ENCODE data around the gene RMP24.
"Not testable (repeated sequence)": the region's sequence is repeated elsewhere in the genome, so short reads cannot be mapped to it uniquely, and the experiment has no call there.

RMP24 gene

DNA sequence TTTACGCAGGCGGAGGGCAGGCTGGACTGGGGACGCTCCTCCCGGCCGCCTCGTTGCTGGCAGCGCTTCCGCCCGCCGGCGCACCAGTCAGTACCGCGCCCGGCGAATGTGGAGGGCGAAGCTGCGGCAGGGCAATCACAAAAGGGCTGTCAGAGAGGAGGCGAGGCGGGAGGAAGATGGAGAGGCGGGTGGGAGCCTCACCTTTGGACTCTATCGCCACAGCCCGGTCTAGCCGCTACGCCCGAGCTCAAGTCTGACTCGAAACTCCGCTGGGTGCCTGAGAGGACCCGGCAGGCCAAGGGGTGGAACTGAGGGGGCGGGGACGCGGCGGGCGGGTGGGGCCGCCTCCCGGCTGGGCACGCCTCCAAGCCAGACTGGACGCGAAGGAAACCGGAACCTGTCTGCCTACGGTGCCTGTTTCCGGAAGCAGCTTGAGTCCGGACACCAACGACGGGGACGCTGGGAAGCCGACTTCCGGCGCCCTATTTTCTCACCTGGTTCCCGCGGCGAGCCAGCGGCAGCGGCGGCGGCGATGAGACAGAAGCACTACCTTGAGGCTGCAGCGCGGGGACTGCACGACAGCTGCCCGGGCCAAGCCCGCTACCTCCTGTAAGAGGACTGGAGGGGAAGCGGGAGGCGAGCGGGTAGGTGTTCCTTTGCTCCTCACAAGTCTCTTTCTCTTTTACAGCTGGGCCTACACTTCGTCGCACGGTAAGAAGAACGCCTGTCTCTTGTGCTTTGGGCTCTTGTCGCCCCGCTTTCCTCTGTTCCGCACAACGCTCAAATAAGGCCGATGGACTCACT, at the start of gene RMP24:
Gene RMP24 (plus strand): TSS at position 483 of the 804 bp plus-strand sequence.
- peak; percentile 82 for DNase-seq

DNA sequence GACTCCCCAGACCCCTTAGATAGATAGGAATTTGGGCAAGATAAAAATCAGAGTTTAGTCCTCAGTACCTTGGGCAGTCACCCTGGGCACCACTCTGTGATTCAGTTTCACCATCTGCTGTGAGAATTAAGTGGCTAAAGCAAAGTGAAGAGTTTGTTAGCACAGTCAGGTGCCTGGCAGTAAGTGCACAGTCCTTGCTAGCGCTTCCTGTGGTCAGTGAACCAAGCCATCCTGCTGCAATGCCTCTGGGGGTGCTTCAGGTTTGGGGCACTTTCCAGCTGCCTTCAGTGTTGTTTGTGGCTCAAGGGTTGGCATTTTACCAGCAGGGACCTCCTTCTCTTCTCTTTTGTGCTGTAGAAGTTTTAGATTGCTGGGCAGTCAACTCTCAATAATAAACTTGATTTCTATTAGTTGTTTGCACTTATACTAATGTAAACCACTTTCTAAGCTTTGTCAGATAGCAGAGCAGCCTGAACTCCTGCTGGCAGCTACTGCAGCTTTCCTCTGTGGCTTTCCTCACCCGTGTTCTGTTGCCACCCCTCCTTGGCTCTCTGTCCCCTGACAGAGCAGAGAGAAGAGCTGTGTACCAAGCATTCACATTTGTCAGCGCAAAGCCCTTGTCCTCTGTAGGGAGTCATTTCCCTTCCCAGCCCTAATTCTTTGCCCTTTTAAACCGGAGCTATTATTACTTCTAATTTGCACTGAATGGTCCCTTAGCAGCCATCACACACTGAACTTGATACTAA, 48.4 kb upstream of the RMP24 start:
- DNase-seq: no peak

DNA sequence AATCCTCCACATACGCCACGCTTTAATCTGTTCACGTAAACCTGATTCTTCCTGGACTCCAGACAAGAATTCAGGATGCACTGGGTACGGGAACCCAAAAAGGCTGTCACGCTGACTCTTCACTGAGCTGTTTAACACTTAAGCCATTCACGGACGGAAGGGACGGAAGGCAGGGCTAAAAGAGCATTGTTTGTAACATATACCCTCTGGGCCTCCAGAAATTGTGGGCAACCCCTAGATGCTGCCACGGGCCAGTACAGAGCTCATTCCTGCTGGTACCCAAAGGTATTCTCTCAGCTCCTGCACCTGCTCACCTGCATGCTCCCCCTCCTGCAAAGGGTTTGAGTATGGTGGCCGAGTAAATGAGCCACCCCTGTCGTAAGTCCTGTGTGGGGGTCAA, 45.6 kb upstream of the RMP24 start:
- no peak for DNase-seq

DNA sequence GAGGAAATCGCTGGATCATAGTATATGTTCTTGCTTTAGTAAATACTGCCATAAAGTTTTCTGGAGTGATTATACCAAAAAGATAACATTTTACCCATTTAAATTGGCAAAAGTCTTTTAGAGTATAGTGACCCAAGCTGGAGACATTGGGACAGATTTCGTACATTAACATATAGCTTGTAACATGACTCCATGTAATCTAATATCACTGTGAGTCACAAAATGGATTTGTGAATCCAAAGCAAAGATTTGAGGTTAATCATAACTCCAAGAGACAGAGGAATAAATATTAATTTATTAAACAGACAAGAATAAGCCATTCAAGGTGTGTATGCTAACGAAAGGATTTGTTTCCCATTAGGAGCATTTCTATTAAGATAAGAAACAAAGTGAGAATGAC, 45.0 kb upstream of the RMP24 start:
- no peak for DNase-seq

DNA sequence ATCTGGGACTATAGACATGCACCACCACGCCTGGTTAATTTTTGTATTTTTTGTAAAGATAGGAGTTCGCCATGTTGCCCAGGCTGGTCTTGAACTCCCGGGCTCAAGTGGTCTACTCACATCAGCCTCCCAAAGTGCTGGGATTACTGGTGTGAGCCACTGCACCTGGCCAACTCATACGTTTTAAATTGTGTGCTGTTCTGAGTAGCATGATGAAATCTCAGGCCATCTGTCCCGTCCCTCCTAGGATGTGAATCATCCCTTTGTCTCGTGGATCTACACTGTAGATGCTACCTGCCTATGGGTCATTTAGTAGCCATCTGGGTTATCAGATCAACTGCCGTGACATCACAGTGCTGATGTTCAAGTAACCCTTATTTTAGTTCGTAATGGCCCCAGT, 38.5 kb upstream of the RMP24 start:
- DNase-seq: no peak

DNA sequence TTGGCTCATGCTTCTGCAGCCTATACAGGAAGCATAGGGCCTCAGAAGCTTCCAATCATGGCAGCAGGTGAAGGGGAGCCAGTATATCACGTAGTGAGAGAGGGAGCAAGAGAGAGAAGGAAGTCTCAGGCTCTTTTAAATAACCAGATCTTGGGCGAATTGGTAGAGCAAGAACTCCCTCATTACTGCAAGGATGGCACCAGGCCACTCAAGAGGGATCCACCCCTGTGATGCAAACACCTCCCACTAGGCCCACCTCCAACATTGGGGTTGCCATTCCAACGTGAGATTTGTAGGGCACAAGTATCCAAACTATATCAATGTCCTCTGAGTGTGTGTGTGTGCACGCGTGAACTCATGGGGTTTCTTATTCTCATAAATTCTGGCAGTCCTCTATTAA, 37.6 kb upstream of the RMP24 start:
- DNase-seq: no peak

DNA sequence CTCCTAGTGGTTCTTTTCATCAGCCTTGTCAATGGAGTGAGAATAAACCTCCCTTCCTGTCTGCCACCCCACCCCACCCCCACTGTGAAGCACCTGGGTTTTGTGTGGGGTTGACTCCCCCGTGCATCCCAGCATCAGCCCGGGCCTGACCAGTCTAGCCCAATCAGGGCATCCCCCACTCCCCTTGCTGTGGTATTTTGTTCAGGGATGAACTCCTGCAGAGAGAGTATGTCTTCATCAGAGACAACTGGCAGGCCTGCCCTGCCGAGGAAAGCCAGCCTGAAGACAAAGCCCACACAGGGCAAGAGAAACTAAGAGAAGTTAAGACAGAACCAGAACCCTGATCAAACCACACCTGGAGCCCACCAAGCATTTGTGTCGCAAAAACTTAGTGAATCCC, 36.7 kb upstream of the RMP24 start:
- DNase-seq: no peak

DNA sequence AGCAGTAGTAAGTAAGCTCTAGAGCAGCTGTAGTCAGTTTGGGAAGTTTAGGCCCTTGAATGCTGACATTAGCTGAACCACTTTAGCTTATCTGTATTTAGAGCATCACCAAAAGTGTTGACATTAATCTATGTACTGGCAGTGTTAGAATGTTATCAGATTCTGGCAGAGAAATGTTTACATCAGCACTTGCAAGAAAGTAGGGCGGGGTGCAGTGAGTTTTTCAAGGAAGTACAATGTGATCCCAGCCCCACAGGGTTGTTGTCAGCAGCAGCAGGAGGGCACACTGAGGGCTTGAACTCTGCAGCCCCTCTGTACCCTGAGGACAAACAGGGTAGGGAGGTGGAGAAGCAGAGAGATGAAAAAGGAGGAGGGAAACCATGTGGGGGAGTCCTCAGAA, 35.5 kb upstream of the RMP24 start:
- no peak for DNase-seq

DNA sequence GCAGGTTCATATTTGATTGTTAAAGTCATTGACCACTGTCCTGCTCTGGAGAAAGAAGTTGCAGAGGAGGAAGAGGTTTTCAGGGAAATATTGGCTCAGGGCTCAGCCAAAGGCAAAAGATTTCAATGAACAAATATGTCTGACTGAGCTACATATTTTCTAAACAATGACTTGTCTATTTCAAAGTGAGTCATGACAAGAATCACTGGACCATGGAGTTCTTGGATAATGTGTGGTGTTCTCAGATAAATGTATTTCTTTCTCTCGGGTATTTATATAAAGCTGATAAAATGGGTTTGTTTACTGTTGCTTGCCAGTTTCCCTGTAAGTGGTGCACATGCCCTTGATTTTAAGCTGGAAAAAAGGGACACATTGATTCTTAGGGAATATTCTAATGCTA, 34.3 kb upstream of the RMP24 start:
- no peak for DNase-seq

DNA sequence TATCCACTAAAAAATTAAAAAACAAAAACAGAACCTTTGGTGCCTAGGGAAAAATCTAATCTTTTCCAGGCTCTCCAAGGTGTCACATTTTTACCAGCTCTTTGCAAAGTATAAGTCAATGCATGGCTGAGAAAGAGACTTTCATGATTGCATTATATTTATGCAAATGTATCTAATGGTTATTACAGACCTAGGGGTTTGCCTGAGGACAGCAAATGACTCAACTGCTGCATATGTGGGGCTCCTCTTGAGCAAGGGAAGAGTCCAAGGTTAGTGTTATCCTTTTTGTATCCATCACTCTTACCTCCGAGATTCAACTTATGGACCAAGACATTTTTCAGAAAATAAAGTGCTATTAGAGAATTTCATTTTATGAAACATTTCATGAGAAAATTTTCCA, 33.9 kb upstream of the RMP24 start:
- no peak for DNase-seq

DNA sequence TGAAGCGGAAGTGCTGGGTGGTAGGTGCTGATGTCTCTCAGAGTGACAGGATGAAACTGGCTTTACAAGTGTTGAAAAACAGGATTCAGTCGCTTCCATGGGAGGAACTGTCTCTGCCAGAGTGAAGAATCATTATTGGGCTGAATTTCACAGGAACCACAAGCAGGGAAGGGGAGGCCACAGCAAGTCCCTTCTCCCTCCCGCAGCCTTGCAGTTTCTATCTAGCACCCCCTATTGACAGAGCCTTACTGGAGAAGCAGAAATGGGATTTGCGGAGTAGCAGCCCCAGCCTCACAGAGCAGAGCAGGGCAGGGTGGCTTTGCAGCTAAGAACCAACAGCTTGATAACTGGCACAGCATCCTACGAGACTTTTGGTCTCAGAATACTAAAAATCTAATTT, 33.3 kb upstream of the RMP24 start:
- DNase-seq: no peak

DNA sequence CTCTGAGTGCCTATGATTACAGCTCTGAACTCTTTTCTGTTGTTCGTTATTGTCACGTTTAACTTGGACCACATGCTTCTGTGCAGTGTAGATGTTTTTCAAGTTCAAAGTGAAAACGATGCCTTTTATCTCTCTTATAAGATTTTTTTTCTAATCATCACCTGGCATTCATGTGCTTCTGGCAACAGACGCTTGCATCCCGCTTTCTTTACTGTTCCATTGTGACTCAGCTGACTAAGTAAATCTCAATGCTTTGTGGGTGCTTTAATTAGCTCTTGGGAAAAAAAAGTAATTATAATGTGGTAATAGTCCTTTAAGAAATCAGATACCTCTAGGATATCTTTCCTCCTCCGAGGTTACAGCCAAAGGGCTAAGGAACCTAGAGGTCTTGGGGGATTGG, 31.2 kb upstream of the RMP24 start:
- DNase-seq: no peak

DNA sequence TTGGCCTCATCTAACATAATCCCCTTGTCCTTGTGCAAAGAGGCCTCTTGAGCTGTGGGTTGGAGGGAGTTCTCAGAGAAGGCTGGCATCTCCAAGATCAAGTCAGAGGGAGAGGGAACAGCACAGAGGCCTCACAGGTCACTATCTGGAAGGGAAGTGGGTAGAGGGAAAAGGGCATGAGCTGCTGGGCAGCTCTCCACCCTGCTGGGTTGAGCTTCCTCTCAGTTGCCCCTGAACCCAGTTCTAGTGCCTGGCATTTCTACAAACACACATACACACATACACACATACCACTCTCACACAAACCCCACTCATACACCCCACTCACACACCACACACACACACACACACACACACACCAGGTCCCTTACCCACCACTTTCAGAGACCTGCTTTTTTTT, 30.3 kb upstream of the RMP24 start:
- DNase-seq: no peak

DNA sequence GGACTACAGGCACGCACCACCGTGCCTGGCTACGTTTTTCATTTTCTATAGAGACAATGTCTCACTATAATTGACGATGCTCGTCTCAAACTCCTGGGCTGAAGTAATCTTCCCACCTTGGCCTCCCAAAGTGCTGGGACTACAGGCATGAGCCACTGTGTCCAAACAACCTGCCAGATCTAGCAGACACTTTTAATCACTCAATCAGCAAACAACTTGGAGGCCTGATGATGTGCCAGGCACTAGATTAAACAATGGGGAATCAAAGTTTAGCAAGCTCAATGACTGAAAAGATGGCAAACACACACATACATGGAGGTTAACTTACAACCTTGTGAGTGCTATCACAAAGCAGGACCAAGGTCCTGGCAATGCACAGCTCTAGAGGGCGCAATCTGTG, 29.8 kb upstream of the RMP24 start:
- DNase-seq: no peak

DNA sequence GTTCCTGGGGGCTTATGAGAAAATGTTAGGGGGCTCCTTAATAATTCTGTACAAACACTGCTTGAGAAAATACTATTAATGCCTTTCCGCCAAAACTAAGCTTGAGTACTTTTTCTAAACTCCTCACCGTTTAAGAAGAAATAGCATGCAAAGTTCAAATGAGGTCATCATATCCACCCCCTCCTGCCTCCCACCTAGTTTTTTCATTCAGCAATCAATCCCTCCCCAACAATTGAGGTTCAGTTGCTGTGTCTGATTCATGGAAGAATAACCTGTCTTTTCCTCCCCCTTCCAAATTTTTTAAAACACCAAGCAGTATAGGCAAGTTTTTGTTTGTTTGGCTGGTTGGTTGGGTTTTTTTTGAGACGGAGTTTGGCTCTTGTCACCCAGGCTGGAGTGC, 24.4 kb upstream of the RMP24 start:
- DNase-seq: no peak

DNA sequence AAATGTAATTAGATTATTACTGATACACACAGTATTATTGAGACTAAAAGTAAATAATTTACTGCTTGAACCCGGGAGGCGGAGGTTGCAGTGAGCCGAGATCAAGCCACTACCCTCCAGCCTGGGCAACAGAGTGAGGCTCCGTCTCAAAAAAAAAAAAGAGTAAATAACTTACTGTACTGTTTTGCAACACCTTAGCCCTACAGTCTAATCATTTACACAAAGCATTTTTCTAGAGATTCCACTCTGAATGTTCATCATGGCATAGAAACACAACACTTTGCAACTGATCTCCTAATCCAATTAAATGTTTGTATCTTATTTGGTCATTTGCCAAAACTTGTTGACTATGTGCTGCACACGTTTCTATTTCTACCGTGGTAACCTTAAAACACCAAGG, 23.4 kb upstream of the RMP24 start:
- no peak for DNase-seq

DNA sequence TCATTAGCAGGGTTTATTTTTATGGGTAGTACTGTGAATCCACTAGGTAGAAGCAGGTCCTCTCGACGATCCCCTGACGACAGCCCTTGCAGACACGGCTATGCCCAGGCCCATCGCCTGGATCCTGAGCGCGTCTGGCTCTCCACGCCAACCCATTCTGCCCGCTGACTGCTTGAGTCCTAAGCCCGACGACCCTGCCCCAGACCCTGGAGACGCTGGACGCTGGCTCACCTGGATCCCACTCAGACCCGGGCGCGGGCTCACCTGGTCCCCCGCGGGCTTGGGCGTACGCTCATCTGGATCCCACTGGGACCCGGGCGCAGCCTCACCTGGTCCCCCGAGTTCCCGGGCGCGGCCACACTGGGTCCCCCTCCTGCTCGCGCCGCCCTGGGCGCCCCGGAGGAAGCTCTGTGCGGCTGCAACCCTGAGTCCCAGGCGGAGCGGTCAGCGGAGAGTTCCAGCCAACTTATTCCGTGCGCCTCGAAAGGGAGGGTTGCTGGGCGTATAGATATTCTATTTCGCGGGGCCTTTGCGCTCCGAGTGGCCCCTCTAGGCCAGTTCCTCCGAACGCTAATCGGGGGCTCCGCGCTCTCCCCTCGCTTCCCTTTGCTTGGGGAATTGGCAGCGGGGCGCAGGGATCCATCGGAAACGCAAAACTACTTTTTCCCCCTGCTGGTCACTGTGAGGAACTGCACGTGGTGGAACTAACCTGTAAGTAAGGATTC, 22.4 kb upstream of the RMP24 start:
- DNase-seq: peak; percentile 16

DNA sequence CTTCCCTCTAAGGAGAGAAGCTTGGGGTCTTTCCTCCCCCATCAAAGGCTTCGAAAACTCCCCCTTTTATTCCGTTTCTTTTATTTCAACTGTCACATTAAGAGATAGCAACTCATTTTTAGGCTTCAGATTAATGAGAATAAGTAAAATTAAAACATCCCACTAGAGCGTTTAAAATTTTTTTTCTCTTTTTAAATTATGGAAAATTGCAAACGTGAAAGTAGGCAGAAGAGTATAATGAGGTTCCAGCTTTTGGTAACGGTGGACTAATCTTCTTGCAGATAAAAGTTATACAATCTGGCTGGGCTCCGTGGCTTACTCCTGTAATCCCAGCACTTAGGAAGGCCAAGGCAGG, 21.9 kb upstream of the RMP24 start:
- no peak for DNase-seq

DNA sequence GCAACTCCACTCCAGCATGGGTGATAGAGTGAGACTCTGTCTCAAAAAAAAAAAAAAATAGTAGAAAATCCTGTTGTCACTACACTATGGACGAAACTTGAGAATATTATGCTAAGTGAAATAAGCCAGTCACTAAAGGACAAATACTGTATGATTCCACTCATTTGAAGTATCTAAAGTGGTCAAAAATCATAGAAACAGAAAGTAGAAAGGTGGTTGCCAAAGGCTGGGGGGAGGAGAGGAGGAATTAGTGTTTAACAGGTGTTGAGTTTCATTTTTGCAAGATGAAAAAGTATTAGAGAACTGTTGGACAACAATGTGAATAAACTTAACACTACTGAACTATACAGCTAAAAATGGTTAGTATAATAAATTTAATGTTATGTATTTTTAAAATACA, 18.8 kb upstream of the RMP24 start:
- DNase-seq: no peak

DNA sequence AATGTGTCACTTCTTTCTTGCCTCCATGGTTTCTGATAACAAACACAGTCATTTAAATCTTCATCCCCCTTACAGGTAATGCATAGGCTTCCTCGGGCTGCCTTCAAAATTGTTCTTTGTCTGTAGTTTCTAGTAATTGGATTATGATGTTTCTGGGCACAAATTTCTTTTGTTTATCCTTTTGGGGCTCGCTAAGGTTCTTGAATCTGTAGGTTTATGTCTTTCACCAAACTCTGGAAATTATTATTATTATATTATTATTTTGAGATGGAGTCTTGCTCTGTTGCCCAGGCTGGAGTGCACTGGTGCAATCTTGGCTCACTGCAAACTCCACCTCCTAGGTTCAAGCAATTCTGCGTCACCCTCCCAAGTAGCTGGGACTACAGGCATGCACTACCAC, 16.3 kb upstream of the RMP24 start:
- DNase-seq: no peak

DNA sequence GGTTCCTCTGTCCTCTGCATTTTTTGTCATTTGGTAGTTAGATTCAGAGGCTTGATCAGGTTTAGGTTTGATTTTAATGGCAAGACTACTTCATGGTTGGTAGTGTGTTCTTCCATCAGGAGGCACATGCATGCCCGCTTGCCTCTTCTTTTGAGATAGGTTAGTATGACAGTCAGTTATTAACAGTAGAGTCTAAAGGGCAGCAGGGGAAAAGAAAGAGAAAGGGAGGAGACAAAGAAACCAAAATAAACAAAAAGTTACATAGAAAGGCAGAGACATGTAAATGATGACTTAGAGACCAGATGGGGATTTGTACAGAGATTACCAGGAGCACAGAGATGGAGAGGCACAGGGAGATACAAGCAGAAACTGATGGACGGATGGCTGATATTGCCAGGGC, 10.2 kb upstream of the RMP24 start:
- no peak for DNase-seq

DNA sequence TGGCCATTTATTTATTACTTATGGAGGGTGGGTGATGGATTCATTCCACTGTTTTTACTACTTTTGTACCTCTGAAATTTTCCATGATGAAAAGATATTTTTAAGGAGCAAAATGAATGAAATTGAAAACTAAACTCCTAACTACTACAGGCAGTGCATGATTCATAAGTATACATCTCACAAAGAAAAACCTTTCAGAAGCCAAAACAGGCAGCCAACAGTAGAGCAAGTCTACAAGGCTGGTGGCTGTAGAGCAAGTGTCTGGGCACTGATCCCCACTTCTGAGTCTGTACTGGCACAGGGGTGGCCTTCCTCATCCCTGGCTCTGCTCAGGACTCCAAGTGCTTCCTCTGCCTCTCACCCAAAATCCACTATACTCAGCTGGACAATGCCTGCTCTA, 8.2 kb upstream of the RMP24 start:
- DNase-seq: no peak

DNA sequence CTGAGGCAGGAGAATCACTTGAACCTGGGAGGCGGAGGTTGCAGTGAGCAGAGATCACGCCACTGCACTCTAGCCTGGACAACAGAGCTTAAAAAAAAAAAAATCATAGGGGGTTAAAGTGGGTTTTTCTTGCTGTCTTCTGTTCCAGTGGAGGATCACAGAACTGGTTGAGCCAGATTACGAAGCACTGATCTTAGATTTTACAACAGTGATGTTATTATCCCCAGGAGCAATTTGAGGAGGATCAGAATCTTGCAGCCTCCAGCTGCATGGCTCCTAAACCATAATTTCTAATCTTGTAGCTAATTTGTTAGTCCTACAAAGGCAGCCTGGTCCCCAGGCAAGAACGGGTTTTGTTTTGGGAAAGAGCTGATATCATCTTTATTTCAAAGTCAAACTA, 4.6 kb upstream of the RMP24 start:
- not testable (repeated sequence) for DNase-seq

DNA sequence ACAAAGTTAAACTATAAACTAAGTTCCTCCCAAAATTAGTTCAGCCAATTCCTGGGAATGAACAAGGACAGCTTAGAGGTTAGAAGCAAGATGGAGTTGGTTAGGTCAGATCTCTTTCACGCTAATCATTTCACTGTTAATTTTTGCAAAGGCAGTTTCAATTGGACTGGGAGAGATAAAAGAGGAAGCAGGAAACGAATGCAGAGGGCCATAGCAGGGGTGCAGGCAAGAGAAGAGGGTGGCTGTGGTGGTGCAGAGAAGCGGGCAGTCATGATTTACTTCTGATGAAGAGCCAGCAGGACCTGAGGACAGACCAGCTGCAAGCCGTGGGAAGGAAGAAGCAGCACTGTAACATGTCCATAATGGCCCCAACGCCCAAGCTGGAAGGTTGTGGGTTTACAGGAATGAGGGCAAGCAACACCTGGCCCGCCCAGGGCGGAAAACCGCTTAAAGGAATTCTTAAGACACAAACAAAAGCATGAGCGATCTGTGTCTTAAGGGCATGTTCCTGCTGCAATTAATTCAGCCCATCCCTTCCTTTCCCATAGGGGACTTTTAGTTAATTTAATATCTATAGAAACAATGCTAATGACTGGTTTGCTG, 4.1 kb upstream of the RMP24 start:
- no peak for DNase-seq

All from NCI-H1048 (cell line).